Right lobe of liver (tissue), 6 donors: Measurements from ENCODE around the gene AOAH. TPM values are rescaled to one million over a fixed set of nuclear protein-coding genes. Genes with fewer than 3 reads are reported as not detected.

ENCODE experiments used
- ATAC-seq, 4 donors: fragments of 200-7000 bp; cut with Tn5 transposase; one replicate each; pipeline ENCODE4 v1.9.1; 2020; ENCODE audit warnings: mild to moderate bottlenecking in 4 of 4, moderate library complexity in 4 of 4
- DNase-seq, 3 donors: peaks; one replicate each; pipeline ENCODE4 v3.0.0-alpha.2; 2020
- H3K27ac ChIP-seq, 3 donors: fragments of 200-600 bp; one replicate each; pipeline ENCODE4 v1.8.0; 2022
- H3K27me3 ChIP-seq, 2 donors: fragments of 200-600 bp; one replicate each; pipeline ENCODE4 v1.8.0; 2022
- H3K36me3 ChIP-seq, 4 donors: fragments of 200-600 bp; sonication (generic) in 1 of 4; one replicate each; pipeline versions ENCODE4 v1.5.1 to v1.8.0; 2017 to 2022; ENCODE audit warnings: control low read depth in 1 of 4
- H3K4me1 ChIP-seq, 4 donors: fragments of 200-600 bp; sonication (generic) in 1 of 4; one replicate each; pipeline versions ENCODE4 v1.5.1 to v1.8.0; 2017 to 2022; ENCODE audit warnings: control low read depth in 1 of 4
- H3K4me3 ChIP-seq, 3 donors: fragments of 200-600 bp; one replicate each; pipeline ENCODE4 v1.8.0; 2022
- H3K9me3 ChIP-seq, 4 donors: fragments of 200-600 bp; sonication (generic) in 1 of 4; one replicate each; pipeline versions ENCODE4 v1.5.1 to v1.8.0; 2017 to 2022; ENCODE audit warnings: control low read depth in 1 of 4
- CTCF ChIP-seq, 4 donors: fragments of 200-600 bp in 3 of 4; fragments of 450-650 bp in 1 of 4; IDR thresholded peaks; one replicate each; pipeline versions ENCODE4 v1.5.1 to v1.8.0; 2016 to 2022; ENCODE audit warnings: antibody characterized with exemption in 4 of 4, mild to moderate bottlenecking in 2 of 4
- POLR2A ChIP-seq: fragments of 450-650 bp; IDR thresholded peaks from one replicate; pipeline ENCODE4 v1.6.1; 2017; ENCODE audit warnings: antibody characterized with exemption, mild to moderate bottlenecking
- WGBS: methylation state at CpG from one replicate; pipeline ENCODE4 v1.1.6; 2018; ENCODE audit warnings: low coverage, low lambda C conversion rate; ENCODE audit not compliant: insufficient coverage; ENCODE audit errors: missing lambda C conversion rate; 5-methylcytosine and 5-hydroxymethylcytosine counted together
- intact Hi-C, 2 donors: fragments of 100-400 bp; cut with DNase I; formaldehyde crosslinking; loops; one replicate each; pipeline versions ENCODE4 v1.11.2 to v1.14.1; 2022
- total RNA-seq, 6 experiments: library from RNA; depleted of rRNA in 2 of 6; stranded (reverse); fragments of >200 nt in 2 of 6; fragmentation: NEBNext Ultra II Directional in 3 of 6; extraction: Animal tissue kit (Norgen Biotek cat#: 25700) in 3 of 6; gene quantifications; one replicate each; pipeline versions ENCODE4 v1.1.0 to v1.2.4, GENCODE V29; 2016 to 2023
- donor health status: DM: no; HTN: yes; CAD: no.
- donor health status: DM: no; HTN: no; CAD: no.
- donor health status: DM: no; HTN: no; CAD: no.
- donor health status: DM: no; HTN: yes; CAD: no.
- donor health status: DM: no; HTN: yes; CAD: no.

Gene AOAH
- total RNA-seq, 6 experiments from 2014 or later: 2.9 to 11.3 (median 6.4) TPM

DNA sequence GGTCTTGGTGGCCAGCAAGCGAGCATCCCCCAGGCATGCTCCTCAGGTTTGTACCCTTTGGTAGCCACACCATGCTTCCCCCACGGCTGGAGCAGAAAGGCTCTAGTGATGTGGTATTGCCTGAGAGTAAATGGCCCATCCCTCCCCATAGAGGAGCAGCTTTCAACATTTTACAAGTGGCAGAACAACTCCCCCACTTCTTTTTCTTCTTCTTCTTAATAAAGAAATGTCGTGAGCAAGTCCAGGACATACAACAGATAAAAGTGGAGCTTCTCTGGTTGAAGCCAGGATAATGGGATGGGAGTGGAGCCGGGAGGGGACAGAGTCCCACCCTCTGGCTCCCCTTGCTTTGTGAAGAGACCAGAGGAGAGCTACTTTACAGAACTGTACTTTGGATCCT lies 203.2 kb downstream of the AOAH start:
- ATAC-seq (no peak), DNase-seq (no peak)
- Histone ChIP-seq H3K9me3 (no peaks in the 10 kb centered on the region), H3K27me3 (no peaks in the 10 kb centered on the region), H3K36me3 (no peaks in the 10 kb centered on the region), H3K27ac (no peak overlapping the region), H3K4me1 (no peaks in the 10 kb centered on the region), H3K4me3 (no peak overlapping the region)
- intact Hi-C loops: no loop called here
- 59% methylated on average over 3 of the region's 4 CpGs for WGBS
- TF ChIP-seq POLR2A (no peak), CTCF (IDR thresholded peaks at IDR 0.05) (no peak)

DNA sequence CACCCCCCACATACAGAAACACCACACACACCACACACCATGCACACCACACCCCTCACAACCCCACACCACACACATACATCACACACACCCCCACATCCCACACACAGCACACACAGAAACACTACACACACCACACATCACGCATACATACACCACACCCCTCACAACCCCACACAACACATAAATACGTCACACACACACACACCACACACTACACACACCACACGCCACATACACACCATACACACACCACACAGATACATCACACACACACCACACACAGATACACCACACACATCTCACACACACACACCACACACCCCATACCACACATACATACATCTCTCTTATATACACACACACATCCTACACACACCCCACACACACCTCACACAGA lies 208.4 kb downstream of the AOAH start:
- H3K4me1 ChIP-seq: no peaks in the 10 kb centered on the region
- intact Hi-C loops: no loop called here
- no peaks in the 10 kb centered on the region for H3K27me3 ChIP-seq
- ATAC-seq (no peak), DNase-seq (no peak)
- H3K36me3 ChIP-seq: no peaks in the 10 kb centered on the region
- H3K4me3 ChIP-seq: no peak overlapping the region
- no peaks in the 10 kb centered on the region for H3K9me3 ChIP-seq
- TF ChIP-seq CTCF (IDR thresholded peaks at IDR 0.05) (no peak), POLR2A (no peak)
- WGBS: 93% methylated on average over 3 of the region's 3 CpGs
- no peak overlapping the region for H3K27ac ChIP-seq

DNA sequence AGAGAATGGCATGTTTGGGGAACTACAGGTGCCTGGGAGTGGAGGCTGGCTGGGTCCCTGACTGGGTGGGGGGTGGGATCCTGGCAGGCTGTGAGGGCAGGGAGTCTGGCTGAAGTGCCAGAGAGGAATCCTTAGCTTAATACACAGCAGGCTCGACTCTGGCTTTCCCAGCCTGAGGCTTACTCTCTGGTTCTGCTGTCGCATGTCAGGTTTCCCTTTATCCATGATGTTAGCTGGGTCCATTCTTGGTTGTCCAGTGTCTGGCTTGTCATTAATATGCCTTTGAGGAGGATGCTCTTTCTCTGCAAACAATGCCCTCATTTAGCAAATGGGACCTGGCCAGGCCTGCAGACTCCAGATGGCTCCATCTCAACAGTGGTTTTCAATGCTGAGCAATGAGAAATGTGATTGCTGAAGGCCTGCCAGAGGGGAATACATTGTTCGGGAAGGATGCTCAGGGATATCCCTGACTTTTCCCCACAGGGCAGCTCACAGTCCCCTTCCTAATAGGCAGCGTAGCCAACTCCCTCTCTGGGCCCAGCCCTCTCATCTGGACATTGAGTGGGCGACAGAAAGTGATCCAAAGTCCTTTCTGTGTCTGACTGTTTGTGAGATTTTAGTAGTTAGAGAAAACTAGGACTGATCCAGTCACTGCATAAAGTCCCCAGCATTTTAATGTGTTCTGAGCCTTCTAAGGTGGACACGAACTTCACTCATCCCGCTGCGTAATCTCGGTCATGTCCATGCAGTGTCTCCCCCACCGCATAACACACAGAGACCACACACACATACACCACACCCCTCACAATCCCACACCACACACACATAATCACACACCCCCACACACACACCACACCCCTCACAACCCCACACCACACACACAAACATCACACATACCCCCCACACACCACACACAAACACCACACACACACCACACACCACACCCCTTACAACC lies 209.7 kb downstream of the AOAH start:
- intact Hi-C loops: no loop called here
- H3K27ac ChIP-seq: no peak overlapping the region
- no peaks in the 10 kb centered on the region for H3K36me3 ChIP-seq
- H3K27me3 ChIP-seq: no peaks in the 10 kb centered on the region
- H3K4me1 ChIP-seq: no peaks in the 10 kb centered on the region
- no peak for TF ChIP-seq POLR2A
- no peak for TF ChIP-seq CTCF (IDR thresholded peaks at IDR 0.05)
- WGBS: 89% methylated on average over 1 of the region's 10 CpGs
- no peak overlapping the region for H3K4me3 ChIP-seq
- H3K9me3 ChIP-seq: no peaks in the 10 kb centered on the region
- DNase-seq (no peak), ATAC-seq (no peak)

GRCh38 chr7:36513393-36513792 lies 210.9 kb downstream of the AOAH start:
- 86% methylated on average over 1 of the region's 10 CpGs for WGBS
- intact Hi-C loops: no loop called here

More at GRCh38 chr7:36513393-36513792, 210.9 kb downstream of the AOAH start:
- Histone ChIP-seq H3K27ac (no peak overlapping the region), H3K4me3 (no peak overlapping the region), H3K9me3 (no peaks in the 10 kb centered on the region), H3K4me1 (no peaks in the 10 kb centered on the region), H3K36me3 (no peaks in the 10 kb centered on the region), H3K27me3 (no peaks in the 10 kb centered on the region)
- DNase-seq (no peak), ATAC-seq (no peak)
- TF ChIP-seq POLR2A (no peak), CTCF (IDR thresholded peaks at IDR 0.05) (no peak)
